Osteocyte (in vitro differentiated cells): ENCODE results near the gene STK16. TPM values are rescaled to one million over a fixed set of nuclear protein-coding genes. Genes with fewer than 3 reads are reported as not detected.
"Not testable (repeated sequence)": the region's sequence is repeated elsewhere in the genome, so short reads cannot be mapped to it uniquely, and the experiment has no call there.

ENCODE experiments used
- DNase-seq: peaks from one replicate; pipeline ENCODE4 v3.0.0; 2021; ENCODE audit warnings: mixed read lengths; ENCODE audit not compliant: unreplicated experiment; ENCODE audit errors: extremely low spot score
- H3K27ac Mint-ChIP-seq: one replicate; pipeline ENCODE4 v1.8.0; 2021; ENCODE audit warnings: mild to moderate bottlenecking, mixed read lengths; ENCODE audit not compliant: unreplicated experiment
- H3K27me3 Mint-ChIP-seq: one replicate; pipeline ENCODE4 v1.8.0; 2021; ENCODE audit warnings: mixed read lengths; ENCODE audit not compliant: unreplicated experiment
- H3K36me3 Mint-ChIP-seq: one replicate; pipeline ENCODE4 v1.8.0; 2021; ENCODE audit warnings: mixed read lengths; ENCODE audit not compliant: unreplicated experiment
- H3K4me1 Mint-ChIP-seq: one replicate; pipeline ENCODE4 v1.8.0; 2021; ENCODE audit warnings: mixed read lengths; ENCODE audit not compliant: unreplicated experiment
- H3K4me3 Mint-ChIP-seq: one replicate; pipeline ENCODE4 v1.8.0; 2021; ENCODE audit warnings: mild to moderate bottlenecking, moderate library complexity, mixed read lengths; ENCODE audit not compliant: unreplicated experiment
- H3K9me3 Mint-ChIP-seq: one replicate; pipeline ENCODE4 v1.8.0; 2021; ENCODE audit warnings: mixed read lengths; ENCODE audit not compliant: unreplicated experiment
- CTCF ChIP-seq: fragments of 200-600 bp; sonication (generic); IDR thresholded peaks from 2 replicates; pipeline ENCODE4 v1.5.0; 2021; ENCODE audit warnings: antibody characterized with exemption, mild to moderate bottlenecking, moderate library complexity
- total RNA-seq: library from RNA; stranded (reverse); gene quantifications from 2 replicates; pipeline ENCODE4 v1.2.1, GENCODE V29; 2021

The STK16 gene
- total RNA-seq, 1 donor from 2014 or later: 28.3 TPM

DNA sequence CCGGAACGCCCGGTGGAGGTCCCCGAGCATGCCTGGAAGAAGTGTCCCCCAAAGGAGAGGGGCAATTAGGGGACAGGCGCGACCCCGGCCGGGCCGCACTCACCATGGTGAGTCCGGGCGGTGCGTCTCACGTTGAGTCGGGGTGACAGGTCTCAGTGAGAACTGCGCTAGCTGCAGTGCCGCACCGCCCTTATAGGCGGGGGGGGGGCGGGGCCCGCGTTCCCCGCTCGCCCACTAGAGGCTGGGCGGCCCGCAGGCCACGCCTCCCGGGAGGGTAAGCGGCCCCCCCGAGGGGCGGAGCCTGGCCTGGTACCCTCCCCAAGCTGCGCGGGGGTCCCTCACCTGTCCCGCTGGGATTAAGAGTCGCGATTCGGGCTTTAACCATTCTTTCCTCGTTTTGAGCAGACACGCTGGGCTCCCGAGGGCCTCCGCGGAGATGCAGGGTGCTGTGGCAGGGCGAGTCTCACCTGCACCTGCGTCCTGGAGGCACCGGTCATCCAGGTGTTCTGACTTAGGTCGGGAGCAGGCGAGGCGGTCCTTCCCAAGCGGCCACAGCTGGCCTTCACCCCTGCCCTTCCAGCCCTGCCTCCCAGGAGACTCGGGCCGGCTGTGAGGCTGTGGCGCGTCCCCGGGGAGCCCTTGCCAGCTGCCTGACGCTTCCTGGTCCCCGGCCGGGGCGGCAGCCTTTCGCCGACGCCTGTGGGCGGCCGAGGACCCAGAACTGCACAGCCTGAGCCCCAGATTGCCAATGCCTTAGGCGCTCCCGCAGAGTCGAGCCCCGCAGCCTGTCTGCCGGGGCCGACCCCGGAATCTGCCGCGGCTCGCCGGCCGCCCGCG, 8.7 kb downstream of the STK16 start, which contains the start of gene TUBA4A:
TSS of gene TUBA4A (minus strand) at position 166 of the 837 bp plus-strand sequence. CDS start at position 106, 60 bp downstream.
- Mint-ChIP-seq H3K27me3 (peaks cover 23% of the 10 kb centered on the region), H3K4me1 (peaks cover 48% of the 10 kb centered on the region), H3K27ac (no peak within 1 kb of the TSS), H3K4me3 (peak within 1 kb of the TSS; percentile 68), H3K36me3 (no peaks in the 10 kb centered on the region), H3K9me3 (no peaks in the 10 kb centered on the region)
- TF ChIP-seq CTCF: no peak
- no peak for DNase-seq

DNA sequence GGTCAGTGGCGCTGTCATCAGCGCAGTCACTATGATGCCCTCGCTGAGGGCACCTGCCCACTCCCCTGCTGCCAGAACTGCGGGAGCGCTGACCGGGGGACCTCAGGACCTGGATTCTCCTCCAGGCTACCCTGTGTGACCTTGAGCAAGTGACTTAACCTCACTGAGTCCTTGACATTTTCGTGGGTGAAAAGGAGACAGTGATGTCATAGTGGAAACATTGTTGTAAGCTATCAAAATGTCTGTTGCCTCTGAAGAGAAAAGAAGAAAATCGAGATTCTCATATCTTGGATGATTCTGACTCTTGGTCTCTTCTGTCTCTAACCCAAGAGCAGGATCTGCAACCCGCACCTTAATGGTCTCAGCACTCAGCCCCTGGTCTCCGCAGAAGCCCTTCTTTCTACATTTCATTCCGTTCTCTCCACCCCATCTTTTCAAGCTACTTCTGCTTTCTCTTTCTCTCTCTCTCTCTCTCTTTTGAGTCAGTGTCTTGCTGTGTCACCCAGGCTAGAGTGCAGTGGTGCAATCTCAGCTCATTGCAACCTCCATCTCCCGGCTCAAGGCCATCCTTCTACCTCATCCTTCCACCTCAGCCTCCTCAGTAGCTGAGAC, 9.4 kb downstream of the STK16 start:
- no peak for DNase-seq
- Mint-ChIP-seq H3K36me3 (no peaks in the 10 kb centered on the region), H3K9me3 (no peaks in the 10 kb centered on the region), H3K27me3 (peaks cover 28% of the 10 kb centered on the region), H3K4me3 (peak overlapping the region; percentile 68), H3K27ac (no peak overlapping the region), H3K4me1 (peaks cover 41% of the 10 kb centered on the region)
- TF ChIP-seq CTCF: no peak

GRCh38 chr2:219258942-219259341, 13.7 kb downstream of the STK16 start:
- not testable (repeated sequence) for H3K4me3 Mint-ChIP-seq, H3K27ac Mint-ChIP-seq, H3K36me3 Mint-ChIP-seq, DNase-seq, H3K9me3 Mint-ChIP-seq, H3K4me1 Mint-ChIP-seq
- H3K27me3 Mint-ChIP-seq: peaks cover 47% of the 10 kb centered on the region

DNA sequence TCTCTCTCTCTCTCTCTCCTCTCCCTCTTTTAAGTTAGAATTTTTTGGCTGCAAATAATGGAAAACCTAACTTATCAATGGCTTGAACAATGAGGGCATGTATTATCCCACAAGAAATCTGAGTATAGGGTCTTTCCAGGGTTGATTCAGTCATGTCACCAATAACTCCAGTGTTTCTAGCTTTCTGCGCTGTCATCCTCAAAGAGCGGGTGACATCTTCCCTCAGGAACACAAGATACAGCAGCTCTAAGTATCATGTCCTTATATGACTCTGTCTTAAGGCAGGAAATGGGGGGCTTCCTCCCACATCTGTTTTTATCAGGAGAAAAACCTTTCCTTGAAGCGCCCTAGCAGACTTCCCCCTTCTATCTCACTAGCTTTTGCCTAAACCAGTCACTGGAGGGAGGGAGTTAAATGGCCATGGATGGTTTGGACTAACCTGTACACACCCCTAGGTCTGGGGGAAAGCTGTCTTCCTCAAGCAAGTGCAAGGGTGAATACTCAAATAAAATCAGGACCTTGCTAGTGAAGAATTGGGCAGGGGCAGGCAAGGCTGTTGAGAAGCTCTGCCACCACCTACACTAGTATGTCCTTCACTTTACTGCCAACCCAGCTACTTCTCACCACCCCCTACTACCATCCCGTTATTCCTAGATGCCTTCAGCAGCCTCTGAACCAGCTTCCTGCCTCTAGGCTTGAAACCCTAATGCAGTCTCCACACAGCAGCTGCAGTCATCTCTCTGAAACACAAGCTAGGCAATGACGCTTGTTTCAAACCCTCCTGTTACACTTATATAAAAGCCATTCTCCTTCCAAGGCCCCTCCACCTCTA, 16.0 kb downstream of the STK16 start:
- peaks cover 37% of the 10 kb centered on the region for H3K27me3 Mint-ChIP-seq
- no peaks in the 10 kb centered on the region for H3K9me3 Mint-ChIP-seq
- H3K27ac Mint-ChIP-seq: no peak overlapping the region
- no peak for DNase-seq
- no peaks in the 10 kb centered on the region for H3K4me1 Mint-ChIP-seq
- no peaks in the 10 kb centered on the region for H3K36me3 Mint-ChIP-seq
- no peak overlapping the region for H3K4me3 Mint-ChIP-seq
- TF ChIP-seq CTCF: no peak

GRCh38 chr2:219266232-219266631, 21.0 kb downstream of the STK16 start:
- H3K4me1 Mint-ChIP-seq: no peaks in the 10 kb centered on the region
- peaks cover 15% of the 10 kb centered on the region for H3K27me3 Mint-ChIP-seq
- H3K4me3 Mint-ChIP-seq: no peak overlapping the region
- H3K27ac Mint-ChIP-seq: no peak overlapping the region
- no peak for TF ChIP-seq CTCF
- H3K36me3 Mint-ChIP-seq: no peaks in the 10 kb centered on the region
- no peaks in the 10 kb centered on the region for H3K9me3 Mint-ChIP-seq
- no peak for DNase-seq
